Stimulated activated CD8-positive, alpha-beta memory T cell treated with anti-CD3 and anti-CD28 coated beads, Interleukin-4, amount 100 ng/mL, for 1 hour (primary cell): ENCODE results near the gene SETBP1.

ENCODE experiments used
- DNase-seq, 2 donors: peaks; one replicate each; pipeline ENCODE4 v3.0.0-alpha.2; 2020; ENCODE audit warnings: low read depth in 2 of 2, low spot score in 1 of 2

SETBP1 gene

GRCh38 chr18:44859751-44860439 is 179.2 kb downstream of the SETBP1 start:
- DNase-seq = no peak

- DNase-seq = no peak
These were observed 181.4 kb downstream of the SETBP1 start for GRCh38 chr18:44862112-44862511.

GRCh38 chr18:44866103-44866502 is 185.4 kb downstream of the SETBP1 start:
- DNase-seq = no peak

GRCh38 chr18:44869533-44869932 is 188.8 kb downstream of the SETBP1 start:
- DNase-seq = no peak

GRCh38 chr18:44870631-44871502 is 190.2 kb downstream of the SETBP1 start:
- DNase-seq = no peak

- no peak for DNase-seq
These were observed 191.1 kb downstream of the SETBP1 start for GRCh38 chr18:44871771-44872170.

GRCh38 chr18:44876024-44876423 is 195.3 kb downstream of the SETBP1 start:
- DNase-seq = no peak

- DNase-seq = no peak
These were observed 196.1 kb downstream of the SETBP1 start for GRCh38 chr18:44876755-44877154.

- no peak for DNase-seq
These were observed 197.6 kb downstream of the SETBP1 start for GRCh38 chr18:44878335-44878734.

- DNase-seq = no peak
These were observed 199.5 kb downstream of the SETBP1 start for GRCh38 chr18:44880170-44880569.

GRCh38 chr18:44881461-44882162 is 200.9 kb downstream of the SETBP1 start:
- no peak for DNase-seq

- no peak for DNase-seq
These were observed 201.6 kb downstream of the SETBP1 start for GRCh38 chr18:44882163-44882868.

GRCh38 chr18:44883671-44884070 is 203.0 kb downstream of the SETBP1 start:
- DNase-seq = no peak

GRCh38 chr18:44884431-44884830 is 203.7 kb downstream of the SETBP1 start:
- DNase-seq = no peak

GRCh38 chr18:44885507-44885906 is 204.8 kb downstream of the SETBP1 start:
- no peak for DNase-seq

GRCh38 chr18:44887227-44887631 is 206.5 kb downstream of the SETBP1 start:
- no peak for DNase-seq

GRCh38 chr18:44889111-44889510 is 208.4 kb downstream of the SETBP1 start:
- no peak for DNase-seq

GRCh38 chr18:44893045-44893706 is 212.5 kb downstream of the SETBP1 start:
- DNase-seq = no peak

GRCh38 chr18:44893966-44894365 is 213.3 kb downstream of the SETBP1 start:
- no peak for DNase-seq

GRCh38 chr18:44895176-44895798 is 214.6 kb downstream of the SETBP1 start:
- no peak for DNase-seq
